Measurements from ENCODE around the gene CDK1.

Gene CDK1

DNA sequence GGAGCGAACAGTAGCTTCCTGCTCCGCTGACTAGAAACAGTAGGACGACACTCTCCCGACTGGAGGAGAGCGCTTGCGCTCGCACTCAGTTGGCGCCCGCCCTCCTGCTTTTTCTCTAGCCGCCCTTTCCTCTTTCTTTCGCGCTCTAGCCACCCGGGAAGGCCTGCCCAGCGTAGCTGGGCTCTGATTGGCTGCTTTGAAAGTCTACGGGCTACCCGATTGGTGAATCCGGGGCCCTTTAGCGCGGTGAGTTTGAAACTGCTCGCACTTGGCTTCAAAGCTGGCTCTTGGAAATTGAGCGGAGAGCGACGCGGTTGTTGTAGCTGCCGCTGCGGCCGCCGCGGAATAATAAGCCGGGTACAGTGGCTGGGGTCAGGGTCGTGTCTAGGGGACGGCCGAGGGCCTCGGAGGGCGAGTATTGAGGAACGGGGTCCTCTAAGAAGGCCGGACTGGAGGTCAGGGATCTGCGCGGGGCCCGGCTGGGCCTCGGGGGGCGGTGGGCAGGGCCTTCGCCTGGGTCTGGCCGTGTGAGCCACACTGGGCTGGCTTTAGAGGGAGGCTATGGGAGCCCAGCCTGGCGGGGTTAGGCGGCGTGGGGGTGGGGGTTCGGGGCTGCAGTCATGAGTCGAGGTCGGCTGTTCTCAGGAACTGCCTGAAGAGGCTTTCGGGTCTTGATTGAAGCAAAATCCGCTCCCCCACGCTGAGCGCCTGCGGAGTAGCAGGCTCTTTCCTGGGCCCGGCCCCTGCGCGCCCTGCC, at the start of gene CDK1:
TSS of gene CDK1 (plus strand) at position 265 of the 757 bp plus-strand sequence. CDS start 1,688 bp downstream, outside the sequence.
- peak; percentile 87 for DNase-seq (ENCODE audit: extremely low read depth in 1 of 2, low read depth in 1 of 2)

DNA sequence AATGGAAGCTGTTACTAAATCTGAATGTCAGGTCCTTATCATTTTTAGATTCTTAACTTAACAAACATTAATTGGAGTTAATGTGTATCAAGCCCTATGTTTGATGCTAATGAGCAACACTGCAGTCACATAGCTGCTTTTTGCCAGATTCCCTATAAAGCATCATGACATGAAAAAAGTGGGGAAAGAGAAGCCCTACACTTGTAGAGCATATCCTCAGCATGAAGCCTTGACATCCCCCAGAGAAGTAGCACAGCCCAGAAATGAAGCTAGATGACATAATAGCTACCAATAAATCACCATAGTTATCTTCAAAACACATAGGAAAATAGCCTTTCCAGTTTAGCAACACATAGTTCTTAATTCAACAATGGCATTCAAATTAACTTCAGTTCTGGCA, 49.2 kb upstream of the CDK1 start:
- no peak for DNase-seq (ENCODE audit: extremely low read depth in 1 of 2, low read depth in 1 of 2)

DNA sequence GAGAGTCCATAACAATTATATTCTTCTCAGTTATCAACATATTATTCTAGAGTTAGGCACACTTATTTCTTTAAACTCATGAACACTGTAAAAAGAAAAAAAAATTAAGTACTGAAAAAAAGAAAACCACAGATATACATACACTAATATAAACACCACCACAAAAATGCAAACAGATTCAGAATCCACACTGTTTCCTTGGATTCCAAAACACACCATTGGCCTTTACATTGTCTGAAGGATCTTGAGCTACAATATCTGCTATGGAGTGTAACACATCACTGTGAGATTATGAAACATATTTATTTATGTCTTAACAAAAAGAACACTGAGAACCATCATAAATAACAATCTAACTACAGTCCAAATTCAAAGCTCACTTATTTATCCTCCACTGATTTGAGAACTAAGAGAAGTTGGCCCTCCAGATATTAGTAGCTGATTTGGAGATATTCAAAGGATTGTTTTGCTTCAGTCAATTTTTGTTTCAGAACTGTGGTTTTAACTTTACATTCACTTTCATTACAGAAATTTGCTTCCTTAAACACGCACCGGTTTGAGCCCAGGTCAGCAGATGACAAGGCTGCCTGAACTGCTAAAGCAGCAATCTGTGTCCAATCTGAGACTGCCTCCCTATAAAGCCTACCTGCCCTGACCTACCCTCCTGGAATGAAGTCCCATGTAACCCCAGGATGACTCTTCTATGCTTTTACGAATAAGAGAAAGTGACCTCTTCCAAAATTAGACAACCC, 47.0 kb upstream of the CDK1 start:
- DNase-seq (ENCODE audit: extremely low read depth in 1 of 2, low read depth in 1 of 2), result no peak

DNA sequence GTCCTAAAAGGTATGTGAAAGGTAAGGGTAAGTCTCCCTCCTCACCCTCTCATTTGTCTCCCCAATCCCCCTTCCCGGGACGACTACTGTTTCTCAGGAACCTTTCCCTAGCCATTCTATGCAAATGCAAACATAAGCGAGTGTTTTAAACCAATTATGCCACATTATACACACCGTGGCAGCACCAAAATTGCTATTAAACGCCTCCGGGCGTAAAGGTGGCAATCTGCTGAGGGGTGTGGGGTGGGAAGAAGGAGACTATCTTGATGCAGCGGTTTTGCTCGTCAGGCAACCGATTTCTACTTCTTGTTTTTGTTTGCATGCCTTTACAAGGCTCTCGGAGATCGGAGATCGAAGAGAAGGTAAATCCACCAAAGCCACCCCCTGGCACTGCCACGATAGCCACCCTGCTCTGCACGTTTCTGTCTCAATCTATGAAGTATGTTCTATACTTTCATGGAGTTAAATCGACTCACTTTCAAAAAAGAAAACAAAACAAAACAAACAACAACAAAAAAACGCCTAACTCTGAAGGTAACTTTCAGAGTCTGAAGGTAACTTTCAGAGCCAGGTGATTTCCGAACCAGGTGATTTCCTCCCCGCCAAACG, 46.0 kb upstream of the CDK1 start:
- no peak for DNase-seq (ENCODE audit: extremely low read depth in 1 of 2, low read depth in 1 of 2)

DNA sequence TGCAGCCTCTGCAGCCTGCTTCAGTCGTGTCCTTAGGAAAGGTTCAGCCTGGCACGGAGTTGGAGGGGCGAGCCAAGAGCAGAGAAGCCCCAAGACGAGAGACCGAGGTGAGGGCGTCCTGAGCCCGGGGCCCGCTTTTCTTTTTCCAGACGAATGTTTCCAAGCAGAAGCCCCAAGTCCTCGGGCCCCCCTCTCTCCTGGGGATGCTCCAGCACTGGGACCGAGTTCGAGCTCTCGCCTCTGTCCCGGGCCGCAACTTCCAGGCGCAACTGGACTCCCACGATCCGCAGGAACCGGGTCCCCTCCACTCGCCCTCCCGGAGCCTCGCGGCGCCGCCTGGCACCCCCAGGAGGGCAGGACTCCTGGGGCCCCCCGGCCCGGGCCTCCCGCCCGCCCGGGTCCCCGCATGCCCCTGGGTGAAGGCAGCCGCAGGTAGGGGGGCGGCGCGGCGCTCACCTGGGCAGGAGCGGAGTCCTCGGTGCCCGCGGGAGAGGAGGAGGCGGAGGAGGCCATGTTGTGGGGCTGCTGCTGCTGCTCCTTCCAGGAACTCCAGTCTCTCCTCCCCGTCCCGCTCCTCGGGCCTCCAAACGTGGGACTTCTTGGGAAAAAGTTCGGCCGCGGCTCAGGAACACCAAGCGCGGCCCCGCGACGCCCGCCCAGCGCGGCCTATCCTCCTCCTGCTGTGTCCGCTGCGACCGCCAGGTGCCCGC, 45.3 kb upstream of the CDK1 start:
- DNase-seq (ENCODE audit: extremely low read depth in 1 of 2, low read depth in 1 of 2), result no peak

DNA sequence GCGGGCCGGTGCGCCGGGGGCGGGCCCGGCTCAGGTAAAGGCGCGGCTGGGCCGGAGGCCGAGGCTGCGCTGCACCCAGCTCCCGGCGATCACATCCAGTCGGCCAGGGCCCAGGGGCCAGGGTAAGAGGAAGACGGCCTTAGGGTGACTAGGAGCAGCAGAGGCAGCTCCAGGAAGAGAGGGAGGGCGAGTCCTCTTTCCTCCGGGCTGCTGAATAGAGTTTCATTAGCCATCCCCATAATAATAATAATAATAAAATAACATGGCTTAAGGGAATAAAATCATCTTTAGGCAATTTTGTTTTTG, 44.8 kb upstream of the CDK1 start:
- DNase-seq (ENCODE audit: extremely low read depth in 1 of 2, low read depth in 1 of 2), result no peak

DNA sequence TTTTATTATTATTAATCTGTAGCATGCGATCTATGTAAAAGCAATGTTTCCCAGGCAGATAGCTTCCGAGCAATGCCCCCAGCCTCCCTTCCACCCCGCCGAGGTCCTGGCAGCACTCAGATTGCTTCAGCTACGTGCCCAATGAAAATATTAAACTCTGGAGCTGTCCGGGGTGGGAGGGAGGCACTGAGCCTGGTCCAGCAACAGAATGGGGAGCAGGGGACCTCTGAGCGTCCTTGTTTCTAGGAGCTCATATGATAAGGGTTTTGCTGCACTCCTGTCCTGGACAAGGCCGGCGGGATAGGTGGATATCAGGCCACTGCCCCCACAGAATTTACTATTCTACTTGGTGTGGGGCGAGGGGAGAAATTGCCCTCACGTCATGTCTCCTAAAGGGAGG, 44.5 kb upstream of the CDK1 start:
- DNase-seq (ENCODE audit: extremely low read depth in 1 of 2, low read depth in 1 of 2), result no peak

DNA sequence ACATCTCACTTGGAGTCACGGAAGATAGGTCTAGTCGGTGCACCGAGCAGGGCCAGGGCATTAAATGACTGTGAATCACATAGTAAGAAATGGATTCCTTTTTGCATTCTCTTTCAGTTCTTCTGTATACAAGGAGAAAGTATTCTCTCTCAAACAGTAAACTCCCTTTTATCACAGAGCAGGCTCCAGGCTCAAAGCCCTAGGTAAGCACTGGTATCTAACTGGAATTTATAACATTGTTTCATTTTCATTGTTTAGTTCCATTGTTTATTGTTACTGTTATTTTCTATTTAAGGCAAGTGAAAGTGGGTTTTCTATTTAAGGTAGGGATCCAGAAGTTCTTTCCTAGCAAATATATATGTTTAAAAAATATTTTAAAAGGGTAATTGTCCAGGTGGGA, 44.1 kb upstream of the CDK1 start:
- DNase-seq (ENCODE audit: extremely low read depth in 1 of 2, low read depth in 1 of 2), result no peak

DNA sequence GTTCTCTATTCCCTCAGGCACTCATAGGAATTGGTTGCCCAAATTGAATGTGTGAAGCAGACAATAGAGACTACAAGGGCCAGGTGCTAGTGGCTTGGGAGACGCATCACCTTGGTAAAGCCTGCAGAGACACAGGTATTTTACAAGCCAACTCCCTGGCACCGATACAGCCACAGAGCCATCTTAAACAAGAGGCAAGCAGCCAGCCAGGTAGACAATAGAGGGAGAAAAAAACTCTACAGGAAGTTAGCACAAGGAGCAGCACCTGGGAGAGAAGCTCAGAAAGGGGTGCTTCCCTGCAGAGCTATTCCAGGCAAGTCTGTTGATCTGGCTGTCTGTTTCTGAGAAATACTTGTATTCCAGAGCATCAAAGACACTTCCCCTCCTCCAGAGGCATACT, 43.0 kb upstream of the CDK1 start:
- DNase-seq (ENCODE audit: extremely low read depth in 1 of 2, low read depth in 1 of 2), result no peak

DNA sequence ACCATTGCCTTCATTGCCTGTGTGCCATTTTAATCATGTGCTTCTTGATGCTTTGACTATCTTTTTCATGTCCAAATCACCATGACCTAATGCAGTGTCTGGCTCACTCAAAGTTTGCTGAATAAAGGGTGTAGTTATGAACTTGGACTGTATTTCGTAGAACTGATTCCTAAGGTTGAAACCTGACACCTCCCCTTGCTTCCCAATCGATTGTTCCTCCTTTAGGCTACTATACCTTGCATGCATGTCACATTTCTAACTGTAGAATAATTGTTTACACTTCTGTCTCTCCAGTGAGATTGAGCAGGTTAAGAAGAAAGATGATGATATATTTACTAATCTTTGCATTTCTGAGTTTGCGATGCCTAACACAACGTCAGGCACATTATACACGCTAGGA, 41.0 kb upstream of the CDK1 start:
- no peak for DNase-seq (ENCODE audit: extremely low read depth in 1 of 2, low read depth in 1 of 2)

DNA sequence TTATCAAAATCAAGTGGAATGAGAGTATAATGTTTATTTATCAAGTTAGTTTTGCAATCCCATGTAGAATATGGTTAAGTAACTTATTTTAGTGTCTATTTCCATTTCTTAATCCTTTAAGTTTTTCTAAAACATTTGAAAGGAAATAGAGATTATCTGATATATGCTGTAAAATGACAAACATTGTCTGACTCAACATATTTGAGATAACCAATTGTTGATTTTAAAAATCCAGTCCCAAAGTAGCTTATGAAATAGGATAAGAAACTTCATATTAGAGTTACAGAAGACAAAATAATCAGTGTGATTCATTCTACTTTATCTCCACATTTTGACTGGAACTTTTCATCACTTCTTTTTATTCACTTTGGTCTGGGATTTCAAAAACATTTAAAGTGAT, 38.7 kb upstream of the CDK1 start:
- no peak for DNase-seq (ENCODE audit: extremely low read depth in 1 of 2, low read depth in 1 of 2)

DNA sequence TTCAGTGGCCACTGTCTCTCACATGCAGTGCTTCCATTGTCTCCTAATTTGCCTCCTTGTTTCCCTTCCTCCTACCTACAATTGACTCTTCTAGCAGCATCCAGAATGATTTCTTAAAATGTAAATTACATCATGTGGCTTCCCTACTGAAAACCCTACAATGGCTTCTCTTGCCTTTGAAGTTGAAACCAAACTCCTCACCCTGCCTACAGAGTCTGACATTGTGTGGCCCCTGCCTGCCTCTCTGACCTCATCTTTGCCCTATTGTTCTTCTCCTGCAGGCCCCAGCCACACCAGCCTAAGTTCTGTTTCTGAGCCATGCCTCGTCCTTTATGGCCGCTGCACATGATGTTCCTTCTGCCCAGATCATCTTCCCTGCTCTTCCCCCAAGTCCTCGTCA, 35.8 kb upstream of the CDK1 start:
- no peak for DNase-seq (ENCODE audit: extremely low read depth in 1 of 2, low read depth in 1 of 2)

DNA sequence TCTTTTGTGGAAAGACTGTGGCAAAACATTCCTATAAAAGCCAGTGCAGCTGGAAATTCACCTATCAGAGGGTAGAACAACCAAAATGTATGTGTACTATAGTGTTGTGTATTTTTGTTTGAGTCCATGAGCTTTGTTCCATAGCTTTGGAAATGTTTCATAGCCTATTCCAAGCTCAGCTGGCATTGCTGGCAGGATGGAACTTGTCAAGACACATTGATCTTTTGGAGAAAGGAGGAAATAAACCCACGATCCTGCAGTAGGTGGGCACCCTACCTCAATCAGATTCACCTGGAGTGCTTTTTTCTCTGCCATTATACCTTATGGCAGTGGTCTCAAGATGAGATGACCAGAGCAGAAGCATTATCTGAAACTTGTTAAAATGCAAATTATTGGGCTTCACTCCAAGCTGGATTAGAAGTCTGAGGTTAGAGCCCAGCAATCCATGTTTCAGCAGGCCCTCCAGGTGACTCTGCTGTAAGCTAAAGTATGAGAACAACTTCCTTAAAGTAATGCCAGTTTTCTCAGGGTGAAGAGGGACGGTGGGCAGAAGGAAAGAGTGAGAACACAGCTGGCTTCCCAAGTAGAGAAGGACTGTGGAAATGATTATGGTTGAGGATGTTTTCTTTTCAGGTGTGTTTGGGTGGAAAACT, 30.3 kb upstream of the CDK1 start:
- DNase-seq (ENCODE audit: extremely low read depth in 1 of 2, low read depth in 1 of 2), result no peak

DNA sequence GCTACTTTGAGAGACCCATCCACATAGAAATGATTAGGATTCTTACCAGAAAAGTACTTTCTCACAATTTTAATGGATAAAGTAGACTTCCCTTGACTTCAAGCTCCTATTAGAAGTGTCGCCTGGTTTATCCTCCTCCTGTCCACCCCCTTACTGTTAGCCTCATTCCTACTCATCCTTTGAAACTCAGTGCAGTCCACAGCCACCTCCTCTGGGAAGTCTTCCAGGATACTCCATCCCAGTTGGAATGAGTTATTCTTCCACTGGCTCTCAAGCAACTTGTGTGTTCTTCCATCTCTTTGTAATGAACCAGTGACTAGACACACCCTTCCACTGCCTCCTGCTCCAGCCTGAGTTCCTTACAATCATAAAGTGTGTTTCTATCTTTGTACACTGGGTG, 25.1 kb upstream of the CDK1 start:
- no peak for DNase-seq (ENCODE audit: extremely low read depth in 1 of 2, low read depth in 1 of 2)

DNA sequence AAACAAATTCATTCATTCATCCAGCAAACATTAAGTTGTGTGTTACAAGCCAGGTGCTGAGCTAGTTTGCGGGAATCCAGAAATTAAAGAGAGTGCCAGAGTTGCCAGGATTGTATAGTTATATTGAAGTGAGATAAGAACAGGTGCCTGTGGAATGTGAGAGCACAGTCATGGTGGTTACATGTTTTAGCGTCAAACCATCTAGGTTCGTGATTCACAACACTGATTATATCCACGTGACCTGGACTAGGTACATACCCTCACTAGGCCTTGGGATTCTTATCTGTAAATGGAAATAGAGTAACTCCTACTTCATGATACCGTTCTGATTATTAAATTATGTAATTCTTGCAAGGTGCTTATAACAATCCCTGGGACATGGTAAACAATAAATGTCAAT, 24.5 kb upstream of the CDK1 start:
- no peak for DNase-seq (ENCODE audit: extremely low read depth in 1 of 2, low read depth in 1 of 2)

DNA sequence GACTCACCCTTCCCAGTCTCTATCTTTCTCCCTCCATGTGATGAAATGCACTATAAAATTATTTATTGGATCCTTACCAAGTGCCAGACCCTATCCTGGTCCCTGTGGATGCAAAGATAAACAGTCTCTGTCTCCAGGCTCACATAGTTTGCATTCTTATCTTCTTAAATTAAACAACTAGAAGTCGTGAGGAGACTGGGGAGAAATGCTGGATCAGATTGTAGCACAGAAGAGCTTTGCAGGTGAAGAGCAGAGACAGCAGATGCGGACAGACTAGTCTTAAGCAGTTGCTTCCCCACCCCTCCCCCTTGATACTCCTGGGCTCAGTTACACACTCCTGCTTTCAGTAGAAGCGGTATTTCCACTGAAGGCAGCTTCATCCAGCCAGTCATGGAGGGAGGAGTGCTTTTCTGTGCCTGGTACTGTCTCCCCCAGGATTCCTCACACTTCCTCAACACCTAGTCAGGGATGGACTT, 20.8 kb upstream of the CDK1 start:
- DNase-seq (ENCODE audit: extremely low read depth in 1 of 2, low read depth in 1 of 2), result no peak

DNA sequence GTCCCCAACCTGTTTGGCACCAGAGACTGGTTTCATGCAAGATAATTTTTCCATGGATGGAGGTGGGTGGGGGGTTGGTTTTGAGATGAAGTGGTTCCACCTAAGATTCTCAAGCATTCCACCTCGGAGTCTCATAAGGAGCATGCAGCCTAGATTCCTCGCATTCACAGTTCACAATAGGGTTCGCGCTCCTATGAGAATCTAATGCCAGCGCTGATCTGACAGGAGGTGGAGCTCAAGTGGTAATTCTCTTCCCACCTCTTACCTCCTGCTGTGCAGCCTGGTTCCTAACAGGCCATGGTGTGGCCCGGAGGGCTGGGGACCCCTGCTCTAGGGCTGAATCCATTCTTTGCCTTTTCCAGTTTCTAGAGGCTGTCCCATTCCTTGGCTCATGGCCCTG, 19.1 kb upstream of the CDK1 start:
- DNase-seq (ENCODE audit: extremely low read depth in 1 of 2, low read depth in 1 of 2), result no peak

DNA sequence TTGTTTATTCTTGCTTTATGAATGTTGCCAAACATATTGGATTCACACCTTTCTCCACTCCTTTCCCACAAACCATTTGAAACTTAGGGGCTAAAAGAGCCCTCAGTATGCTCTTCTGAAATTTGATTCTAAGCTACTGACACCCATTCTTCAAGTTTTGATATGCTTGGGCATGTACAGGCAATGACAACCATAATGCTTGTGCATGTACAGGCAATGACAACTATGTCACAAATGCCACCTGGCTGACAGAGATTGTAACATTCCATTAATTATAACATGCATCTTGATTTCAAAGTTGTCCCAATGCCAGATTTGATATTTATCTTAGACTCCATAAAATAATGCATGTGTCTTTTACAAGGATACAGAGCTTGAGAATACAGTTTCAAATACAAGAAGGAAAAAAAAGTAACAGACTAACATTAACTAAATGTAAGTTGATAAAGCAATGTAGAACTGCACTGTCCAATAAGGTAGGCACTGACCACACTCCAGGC, 17.5 kb upstream of the CDK1 start:
- DNase-seq (ENCODE audit: extremely low read depth in 1 of 2, low read depth in 1 of 2), result no peak

DNA sequence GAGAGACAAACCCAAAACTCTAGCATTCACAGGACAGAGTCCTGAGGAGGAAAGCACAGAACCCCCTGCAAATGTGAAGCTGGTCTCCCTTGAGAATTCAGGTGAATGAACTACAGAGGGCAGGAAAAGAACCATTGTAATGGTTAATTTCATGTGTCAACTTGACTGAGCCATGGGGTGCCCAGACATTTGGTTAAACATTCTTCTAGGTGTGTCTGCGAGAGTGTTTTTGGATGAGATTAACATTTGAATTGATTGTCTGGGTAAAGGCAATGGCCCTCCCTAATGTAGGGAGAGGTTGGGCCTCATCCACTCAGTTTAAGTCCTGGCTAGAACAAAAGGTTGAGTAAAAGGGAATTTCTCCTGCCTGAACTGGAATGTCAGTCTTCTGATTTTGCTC, 15.7 kb upstream of the CDK1 start:
- DNase-seq (ENCODE audit: extremely low read depth in 1 of 2, low read depth in 1 of 2), result no peak

DNA sequence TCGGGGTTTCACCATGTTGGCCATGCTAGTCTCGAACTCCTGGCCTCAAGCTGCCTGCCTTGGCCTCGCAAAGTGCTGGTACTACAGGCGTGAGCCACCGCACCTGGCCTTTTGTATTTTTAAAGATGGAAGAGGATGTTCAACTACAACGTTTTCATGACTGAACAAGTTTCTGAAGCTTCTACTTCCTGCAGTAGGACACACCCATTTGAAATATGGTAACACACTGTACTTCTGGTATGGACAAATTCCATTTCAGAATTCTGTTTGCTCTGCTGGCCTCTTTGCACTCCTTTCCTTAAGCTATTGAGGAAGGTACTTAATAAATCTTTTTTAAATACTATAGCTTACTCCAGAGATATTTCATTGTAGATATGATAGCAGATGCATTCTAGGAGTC, 10.9 kb upstream of the CDK1 start:
- no peak for DNase-seq (ENCODE audit: extremely low read depth in 1 of 2, low read depth in 1 of 2)

DNA sequence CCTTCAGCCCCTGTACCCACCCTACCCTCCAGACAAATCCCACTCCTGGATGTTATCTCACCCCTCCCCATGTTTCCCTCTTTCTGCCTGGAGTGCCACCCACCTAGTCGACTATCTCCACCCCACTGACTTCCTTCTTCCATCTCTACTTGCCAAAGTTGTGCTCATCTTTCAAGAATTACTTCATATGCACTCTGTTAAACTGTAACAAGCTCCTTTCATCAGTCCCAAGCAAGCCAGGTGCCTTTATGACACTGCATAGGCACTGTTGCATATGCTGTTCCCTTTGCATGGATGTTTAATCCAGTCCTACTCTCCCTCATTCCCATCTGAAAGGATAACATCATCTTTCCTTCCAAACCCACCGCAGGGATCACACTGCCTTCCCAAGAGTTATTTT, 8.9 kb upstream of the CDK1 start:
- no peak for DNase-seq (ENCODE audit: extremely low read depth in 1 of 2, low read depth in 1 of 2)

Measured in activated CD8-positive, alpha-beta memory T cell treated with anti-CD3 and anti-CD28 coated beads for 1 hour (primary cell).